ENCODE measurements around the gene HAPLN3.

The HAPLN3 gene

GRCh38 chr15:88858934-88859333, 36.4 kb downstream of the HAPLN3 start:
- DNase-seq, result no peak

- no peak for DNase-seq
These were observed 42.9 kb downstream of the HAPLN3 start for GRCh38 chr15:88852476-88852875.

GRCh38 chr15:88849376-88850072, 45.8 kb downstream of the HAPLN3 start:
- no peak for DNase-seq

GRCh38 chr15:88848203-88848602, 47.1 kb downstream of the HAPLN3 start:
- no peak for DNase-seq

GRCh38 chr15:88847144-88847543, 48.2 kb downstream of the HAPLN3 start:
- no peak for DNase-seq

- DNase-seq, result no peak
These were observed 49.7 kb downstream of the HAPLN3 start for GRCh38 chr15:88845616-88846015.

GRCh38 chr15:88844749-88845386, 50.5 kb downstream of the HAPLN3 start:
- DNase-seq, result no peak

- no peak for DNase-seq
These were observed 52.0 kb downstream of the HAPLN3 start for GRCh38 chr15:88843334-88843733.

- DNase-seq, result no peak
These were observed 53.2 kb downstream of the HAPLN3 start for GRCh38 chr15:88842156-88842555.

GRCh38 chr15:88841236-88841635, 54.1 kb downstream of the HAPLN3 start:
- DNase-seq, result no peak

GRCh38 chr15:88839961-88840360, 55.4 kb downstream of the HAPLN3 start:
- no peak for DNase-seq

GRCh38 chr15:88839146-88839545, 56.2 kb downstream of the HAPLN3 start:
- no peak for DNase-seq

GRCh38 chr15:88838667-88839066, 56.7 kb downstream of the HAPLN3 start:
- no peak for DNase-seq

- DNase-seq, result no peak
These were observed 59.7 kb downstream of the HAPLN3 start for GRCh38 chr15:88835646-88836045.

- DNase-seq, result no peak
These were observed 60.2 kb downstream of the HAPLN3 start for GRCh38 chr15:88835119-88835518.

GRCh38 chr15:88834211-88834812, 61.0 kb downstream of the HAPLN3 start:
- DNase-seq, result peak in 1 of 2 experiments; percentile 17

GRCh38 chr15:88833731-88834100, 61.6 kb downstream of the HAPLN3 start:
- no peak for DNase-seq

- no peak for DNase-seq
These were observed 62.3 kb downstream of the HAPLN3 start for GRCh38 chr15:88832820-88833730.

- DNase-seq, result peak; percentile 11 to 23
These were observed 65.3 kb downstream of the HAPLN3 start for GRCh38 chr15:88830016-88830415.

- DNase-seq, result no peak
These were observed 66.6 kb downstream of the HAPLN3 start for GRCh38 chr15:88828791-88829190.

Measured in NCI-H2081 (cell line).